ENCODE results near the gene VLDLR.

VLDLR gene

GRCh38 chr9:2622461-2623287, 1.1 kb downstream of the VLDLR start:
- DNase-seq: no peak

- DNase-seq: peak; percentile 12 to 52
Measured at GRCh38 chr9:2623288-2624050, 1.9 kb downstream of the VLDLR start.

GRCh38 chr9:2624051-2624682, 2.6 kb downstream of the VLDLR start:
- no peak for DNase-seq

- DNase-seq: no peak
Measured at GRCh38 chr9:2625427-2625826, 3.8 kb downstream of the VLDLR start.

GRCh38 chr9:2628919-2629318, 7.3 kb downstream of the VLDLR start:
- no peak for DNase-seq

- no peak for DNase-seq
Measured at GRCh38 chr9:2630158-2630557, 8.6 kb downstream of the VLDLR start.

- DNase-seq: no peak
Measured at GRCh38 chr9:2631263-2631662, 9.7 kb downstream of the VLDLR start.

- no peak for DNase-seq
Measured at GRCh38 chr9:2634153-2634552, 12.6 kb downstream of the VLDLR start.

GRCh38 chr9:2634818-2635217, 13.2 kb downstream of the VLDLR start:
- DNase-seq: no peak

GRCh38 chr9:2635922-2636321, 14.3 kb downstream of the VLDLR start:
- DNase-seq: no peak

GRCh38 chr9:2637390-2637789, 15.8 kb downstream of the VLDLR start:
- DNase-seq: no peak

- DNase-seq: no peak
Measured at GRCh38 chr9:2638871-2639673, 17.5 kb downstream of the VLDLR start.

GRCh38 chr9:2639786-2640185, 18.2 kb downstream of the VLDLR start:
- DNase-seq: no peak

- no peak for DNase-seq
Measured at GRCh38 chr9:2640570-2640969, 19.0 kb downstream of the VLDLR start.

- DNase-seq: no peak
Measured at GRCh38 chr9:2641033-2641432, 19.4 kb downstream of the VLDLR start.

- no peak for DNase-seq
Measured at GRCh38 chr9:2642068-2642467, 20.5 kb downstream of the VLDLR start.

- no peak for DNase-seq
Measured at GRCh38 chr9:2645569-2645968, 24.0 kb downstream of the VLDLR start.

GRCh38 chr9:2655411-2655901, 33.9 kb downstream of the VLDLR start:
- no peak for DNase-seq

- no peak for DNase-seq
Measured at GRCh38 chr9:2657427-2657826, 35.8 kb downstream of the VLDLR start.

GRCh38 chr9:2662496-2662895, 40.9 kb downstream of the VLDLR start:
- no peak for DNase-seq

GRCh38 chr9:2663461-2664173, 42.0 kb downstream of the VLDLR start:
- DNase-seq: no peak

Measured in SHP77 (cell line).